SK-N-SH treated with all-trans-retinoic acid at 6 μM for 48 hours (cell line): ENCODE data around the gene HS1BP3.

Experiments used
- ATAC-seq: fragments of 200-7000 bp; cut with Tn5 transposase; 3 replicates; pipeline ENCODE4 v1.9.1; 2020; ENCODE audit warnings: mild to moderate bottlenecking, moderate library complexity
- BACH2 ChIP-seq: fragments of 250-450 bp; sonication (Bioruptor Pico); IDR thresholded peaks from 2 replicates; pipeline ENCODE4 v1.9.0; 2021; ENCODE audit warnings: mild to moderate bottlenecking, borderline replicate concordance
- CSDC2 ChIP-seq: fragments of 250-450 bp; sonication (Bioruptor Pico); IDR thresholded peaks from 2 replicates; pipeline ENCODE4 v1.5.0; 2020; ENCODE audit warnings: mild to moderate bottlenecking, moderate library complexity
- CSRNP3 ChIP-seq: fragments of 250-450 bp; sonication (Bioruptor Pico); IDR thresholded peaks from 2 replicates; pipeline ENCODE4 v1.5.1; 2021; ENCODE audit warnings: mild to moderate bottlenecking, moderate library complexity
- ESRRG ChIP-seq: fragments of 250-450 bp; sonication (Bioruptor Pico); IDR thresholded peaks from 2 replicates; pipeline ENCODE4 v1.6.1; 2021; ENCODE audit warnings: mild to moderate bottlenecking
- GLIS3 ChIP-seq: fragments of 250-450 bp; sonication (Bioruptor Pico); IDR thresholded peaks from 2 replicates; pipeline ENCODE4 v1.5.0; 2020; ENCODE audit warnings: mild to moderate bottlenecking, moderate library complexity
- ISL1 ChIP-seq: fragments of 250-450 bp; sonication (Bioruptor Pico); IDR thresholded peaks from 2 replicates; pipeline ENCODE4 v2.1.2; 2022; ENCODE audit warnings: mild to moderate bottlenecking, moderate library complexity
- OSR1 ChIP-seq: fragments of 250-450 bp; sonication (Bioruptor Pico); IDR thresholded peaks from 2 replicates; pipeline ENCODE4 v1.8.0; 2022; ENCODE audit warnings: moderate library complexity, mild to moderate bottlenecking, inconsistent platforms
- PPARA ChIP-seq: fragments of 250-450 bp; sonication (Bioruptor Pico); IDR thresholded peaks from 2 replicates; pipeline ENCODE4 v1.5.0; 2020; ENCODE audit warnings: mild to moderate bottlenecking, borderline replicate concordance
- RARB ChIP-seq: fragments of 250-450 bp; sonication (Bioruptor Pico); IDR thresholded peaks from 2 replicates; pipeline ENCODE4 v1.8.0; 2021; ENCODE audit warnings: mild to moderate bottlenecking, moderate library complexity
- SNAI2 ChIP-seq: fragments of 250-450 bp; sonication (Bioruptor Pico); IDR thresholded peaks from 2 replicates; pipeline ENCODE4 v1.5.0; 2020; ENCODE audit warnings: mild to moderate bottlenecking, moderate library complexity
- TCF4 ChIP-seq: fragments of 250-450 bp; sonication (Bioruptor Pico); IDR thresholded peaks from 2 replicates; pipeline ENCODE4 v1.8.0; 2021; ENCODE audit warnings: mild to moderate bottlenecking, moderate library complexity, borderline replicate concordance
- TOX ChIP-seq: fragments of 250-450 bp; sonication (Bioruptor Pico); IDR thresholded peaks from 2 replicates; pipeline ENCODE4 v1.8.0; 2021; ENCODE audit warnings: mild to moderate bottlenecking, moderate library complexity, borderline replicate concordance
- ZC3H10 ChIP-seq: fragments of 250-450 bp; sonication (Bioruptor Pico); IDR thresholded peaks from 2 replicates; pipeline ENCODE4 v1.5.1; 2021; ENCODE audit warnings: mild to moderate bottlenecking, moderate library complexity
- ZFP3 ChIP-seq: fragments of 250-450 bp; sonication (Bioruptor Pico); IDR thresholded peaks from 2 replicates; pipeline ENCODE4 v1.5.0; 2020; ENCODE audit warnings: mild to moderate bottlenecking, moderate library complexity
- ZFP30 ChIP-seq: fragments of 450-650 bp; formaldehyde crosslinking; IDR thresholded peaks from 2 replicates; pipeline ENCODE4 v1.5.0; 2022; ENCODE audit warnings: mild to moderate bottlenecking, moderate library complexity
- ZNF565 ChIP-seq: fragments of 450-650 bp; formaldehyde crosslinking; conservative IDR thresholded peaks from 2 replicates; pipeline ENCODE4 v1.5.0; 2020; ENCODE audit warnings: low read depth, mild to moderate bottlenecking, moderate library complexity
- ZNF70 ChIP-seq: fragments of 450-650 bp; formaldehyde crosslinking; IDR thresholded peaks from 2 replicates; pipeline ENCODE4 v1.5.0; 2020; ENCODE audit warnings: mild to moderate bottlenecking, moderate library complexity
- ZNF8 ChIP-seq: fragments of 450-650 bp; formaldehyde crosslinking; IDR thresholded peaks from 2 replicates; pipeline ENCODE4 v1.5.0; 2020; ENCODE audit warnings: mild to moderate bottlenecking, moderate library complexity
- TF ChIP-seq, protein P1 (sequence below): fragments of 250-450 bp; sonication (Bioruptor Pico); IDR thresholded peaks from 2 replicates; pipeline ENCODE4 v1.8.0; 2021; ENCODE audit warnings: low read depth, mild to moderate bottlenecking, moderate library complexity, borderline replicate concordance
- TF ChIP-seq, protein P2 (sequence below): fragments of 250-450 bp; sonication (Bioruptor Pico); IDR thresholded peaks from 2 replicates; pipeline ENCODE4 v1.8.0; 2020; ENCODE audit warnings: mild to moderate bottlenecking, moderate library complexity, borderline replicate concordance
- TF ChIP-seq, protein P3 (sequence below): fragments of 250-450 bp; sonication (Bioruptor Pico); IDR thresholded peaks from 2 replicates; pipeline ENCODE4 v1.5.0; 2020; ENCODE audit warnings: mild to moderate bottlenecking, moderate library complexity

The HS1BP3 gene

DNA sequence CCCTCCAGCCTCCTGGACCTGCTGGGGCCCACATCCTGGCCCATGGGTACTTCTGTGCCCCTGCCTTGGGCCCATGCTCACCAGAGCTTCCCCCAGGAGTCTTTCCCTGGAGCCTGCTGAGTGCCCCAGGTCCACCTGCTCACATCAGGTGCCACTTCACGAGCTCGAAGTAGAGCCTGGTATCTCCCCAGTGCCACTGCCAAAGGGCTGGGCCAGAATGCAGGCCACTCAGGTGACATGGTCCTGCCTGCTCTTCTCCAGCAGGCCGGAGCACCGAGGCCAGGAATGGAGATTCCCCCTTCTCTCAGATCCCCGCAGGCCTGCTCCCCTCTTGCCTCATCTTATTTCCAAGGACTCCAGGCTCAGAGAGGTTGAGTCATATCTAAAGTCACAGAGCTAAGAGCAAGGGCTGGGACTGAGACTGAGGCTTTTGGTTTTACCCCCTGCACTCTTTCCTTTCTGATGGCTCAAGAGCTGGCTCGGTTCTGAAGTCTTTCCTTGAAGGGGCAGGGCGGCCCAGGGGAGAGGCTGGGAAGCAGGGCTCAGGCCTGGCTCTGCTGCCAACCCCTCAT, 79.2 kb downstream of the HS1BP3 start:
- no peak for ATAC-seq
- TF ChIP-seq OSR1 (CRISPR knock-in tag) = no peak

DNA sequence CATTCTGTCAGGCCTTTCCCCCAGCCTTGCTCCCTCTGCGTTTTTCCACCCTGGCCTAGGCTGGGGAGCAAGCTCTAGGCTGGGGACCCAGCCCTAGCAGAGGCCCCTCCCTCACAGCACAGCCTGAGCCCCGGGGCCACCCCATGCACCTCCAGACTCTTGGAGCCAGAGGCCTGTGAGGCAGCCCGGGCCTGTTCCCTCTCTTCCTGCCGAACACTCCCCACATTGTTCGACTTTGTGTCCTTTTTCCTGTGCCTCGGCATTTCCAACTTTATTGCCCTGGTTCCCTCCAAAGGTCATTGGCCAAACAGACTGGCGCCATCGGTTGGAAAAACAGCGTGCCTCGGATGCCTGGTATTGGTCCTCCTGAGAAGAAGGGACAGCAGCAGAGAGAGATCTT, 79.7 kb downstream of the HS1BP3 start:
- TF ChIP-seq, protein P1, sequence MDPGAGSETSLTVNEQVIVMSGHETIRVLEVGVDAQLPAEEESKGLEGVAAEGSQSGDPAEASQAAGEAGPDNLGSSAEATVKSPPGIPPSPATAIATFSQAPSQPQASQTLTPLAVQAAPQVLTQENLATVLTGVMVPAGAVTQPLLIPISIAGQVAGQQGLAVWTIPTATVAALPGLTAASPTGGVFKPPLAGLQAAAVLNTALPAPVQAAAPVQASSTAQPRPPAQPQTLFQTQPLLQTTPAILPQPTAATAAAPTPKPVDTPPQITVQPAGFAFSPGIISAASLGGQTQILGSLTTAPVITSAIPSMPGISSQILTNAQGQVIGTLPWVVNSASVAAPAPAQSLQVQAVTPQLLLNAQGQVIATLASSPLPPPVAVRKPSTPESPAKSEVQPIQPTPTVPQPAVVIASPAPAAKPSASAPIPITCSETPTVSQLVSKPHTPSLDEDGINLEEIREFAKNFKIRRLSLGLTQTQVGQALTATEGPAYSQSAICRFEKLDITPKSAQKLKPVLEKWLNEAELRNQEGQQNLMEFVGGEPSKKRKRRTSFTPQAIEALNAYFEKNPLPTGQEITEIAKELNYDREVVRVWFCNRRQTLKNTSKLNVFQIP (CRISPR knock-in tag) = no peak
- TF ChIP-seq RARB (CRISPR knock-in tag) (no peak), PPARA (CRISPR knock-in tag) (no peak), CSDC2 (CRISPR knock-in tag) (no peak), ZFP30 (no peak), ISL1 (CRISPR knock-in tag) (no peak), TOX (no peak), ESRRG (CRISPR knock-in tag) (no peak), OSR1 (CRISPR knock-in tag) (no peak), ZNF565 (CRISPR knock-in tag) (no peak)
- TF ChIP-seq, protein P2, sequence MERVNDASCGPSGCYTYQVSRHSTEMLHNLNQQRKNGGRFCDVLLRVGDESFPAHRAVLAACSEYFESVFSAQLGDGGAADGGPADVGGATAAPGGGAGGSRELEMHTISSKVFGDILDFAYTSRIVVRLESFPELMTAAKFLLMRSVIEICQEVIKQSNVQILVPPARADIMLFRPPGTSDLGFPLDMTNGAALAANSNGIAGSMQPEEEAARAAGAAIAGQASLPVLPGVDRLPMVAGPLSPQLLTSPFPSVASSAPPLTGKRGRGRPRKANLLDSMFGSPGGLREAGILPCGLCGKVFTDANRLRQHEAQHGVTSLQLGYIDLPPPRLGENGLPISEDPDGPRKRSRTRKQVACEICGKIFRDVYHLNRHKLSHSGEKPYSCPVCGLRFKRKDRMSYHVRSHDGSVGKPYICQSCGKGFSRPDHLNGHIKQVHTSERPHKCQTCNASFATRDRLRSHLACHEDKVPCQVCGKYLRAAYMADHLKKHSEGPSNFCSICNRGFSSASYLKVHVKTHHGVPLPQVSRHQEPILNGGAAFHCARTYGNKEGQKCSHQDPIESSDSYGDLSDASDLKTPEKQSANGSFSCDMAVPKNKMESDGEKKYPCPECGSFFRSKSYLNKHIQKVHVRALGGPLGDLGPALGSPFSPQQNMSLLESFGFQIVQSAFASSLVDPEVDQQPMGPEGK (CRISPR knock-in tag) = no peak
- TF ChIP-seq, all 23 proteins: peak for 0
- ATAC-seq = no peak

DNA sequence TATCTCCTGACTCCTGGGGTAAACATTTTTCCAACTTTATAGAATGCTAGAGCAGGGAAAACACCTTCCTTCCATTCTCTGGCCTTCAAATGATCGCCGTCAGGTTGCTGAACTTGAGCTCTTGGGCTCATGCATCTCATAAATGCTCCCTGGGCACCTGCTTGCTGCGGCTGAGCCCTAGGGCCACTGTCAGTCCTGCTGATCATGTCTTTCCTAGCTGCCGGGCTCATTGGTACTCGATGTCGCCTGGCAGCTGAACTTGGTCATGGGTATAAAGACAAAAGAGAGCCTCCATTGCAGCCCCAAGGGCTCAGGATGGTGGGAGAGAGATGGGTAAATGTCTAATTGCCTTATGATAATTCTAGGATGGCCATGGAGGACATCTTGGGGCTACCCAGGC, 80.6 kb downstream of the HS1BP3 start:
- no peak for TF ChIP-seq CSRNP3 (CRISPR knock-in tag)
- TF ChIP-seq, protein P3, sequence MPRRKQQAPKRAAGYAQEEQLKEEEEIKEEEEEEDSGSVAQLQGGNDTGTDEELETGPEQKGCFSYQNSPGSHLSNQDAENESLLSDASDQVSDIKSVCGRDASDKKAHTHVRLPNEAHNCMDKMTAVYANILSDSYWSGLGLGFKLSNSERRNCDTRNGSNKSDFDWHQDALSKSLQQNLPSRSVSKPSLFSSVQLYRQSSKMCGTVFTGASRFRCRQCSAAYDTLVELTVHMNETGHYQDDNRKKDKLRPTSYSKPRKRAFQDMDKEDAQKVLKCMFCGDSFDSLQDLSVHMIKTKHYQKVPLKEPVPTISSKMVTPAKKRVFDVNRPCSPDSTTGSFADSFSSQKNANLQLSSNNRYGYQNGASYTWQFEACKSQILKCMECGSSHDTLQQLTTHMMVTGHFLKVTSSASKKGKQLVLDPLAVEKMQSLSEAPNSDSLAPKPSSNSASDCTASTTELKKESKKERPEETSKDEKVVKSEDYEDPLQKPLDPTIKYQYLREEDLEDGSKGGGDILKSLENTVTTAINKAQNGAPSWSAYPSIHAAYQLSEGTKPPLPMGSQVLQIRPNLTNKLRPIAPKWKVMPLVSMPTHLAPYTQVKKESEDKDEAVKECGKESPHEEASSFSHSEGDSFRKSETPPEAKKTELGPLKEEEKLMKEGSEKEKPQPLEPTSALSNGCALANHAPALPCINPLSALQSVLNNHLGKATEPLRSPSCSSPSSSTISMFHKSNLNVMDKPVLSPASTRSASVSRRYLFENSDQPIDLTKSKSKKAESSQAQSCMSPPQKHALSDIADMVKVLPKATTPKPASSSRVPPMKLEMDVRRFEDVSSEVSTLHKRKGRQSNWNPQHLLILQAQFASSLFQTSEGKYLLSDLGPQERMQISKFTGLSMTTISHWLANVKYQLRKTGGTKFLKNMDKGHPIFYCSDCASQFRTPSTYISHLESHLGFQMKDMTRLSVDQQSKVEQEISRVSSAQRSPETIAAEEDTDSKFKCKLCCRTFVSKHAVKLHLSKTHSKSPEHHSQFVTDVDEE (CRISPR knock-in tag) = no peak
- no peak for TF ChIP-seq ZNF70 (CRISPR knock-in tag)
- no peak for TF ChIP-seq ISL1 (CRISPR knock-in tag)
- TF ChIP-seq SNAI2 (CRISPR knock-in tag) = no peak
- no peak for TF ChIP-seq BACH2
- TF ChIP-seq CSDC2 (CRISPR knock-in tag) = no peak
- no peak for TF ChIP-seq OSR1 (CRISPR knock-in tag)
- no peak for TF ChIP-seq TCF4
- TF ChIP-seq ZFP3 = no peak
- TF ChIP-seq ZNF8 (CRISPR knock-in tag) = no peak
- TF ChIP-seq ESRRG (CRISPR knock-in tag) = no peak
- TF ChIP-seq, protein P2 (CRISPR knock-in tag) = no peak
- no peak for TF ChIP-seq RARB (CRISPR knock-in tag)
- no peak for TF ChIP-seq PPARA (CRISPR knock-in tag)
- no peak for TF ChIP-seq GLIS3 (CRISPR knock-in tag)
- no peak for TF ChIP-seq ZC3H10 (CRISPR knock-in tag)
- no peak for ATAC-seq
